ENCODE results near the gene COL6A2. TPM values are rescaled to one million over a fixed set of nuclear protein-coding genes. Genes with fewer than 3 reads are reported as not detected.
"Not testable (repeated sequence)": the region's sequence is repeated elsewhere in the genome, so short reads cannot be mapped to it uniquely, and the experiment has no call there.

The COL6A2 gene
- total RNA-seq, 1 donor from 2014 or later = 373 TPM

GRCh38 chr21:46056450-46056903 lies 41.4 kb upstream of the COL6A2 start:
- Histone ChIP-seq H3K36me3 (ENCODE audit: control insufficient read depth, insufficient read depth, low read length) (no peaks in the 10 kb centered on the region), H3K27me3 (ENCODE audit: control insufficient read depth, insufficient read depth, low read length) (no peaks in the 10 kb centered on the region), H3K4me3 (ENCODE audit: low read depth, low read length) (no peak overlapping the region)
- TF ChIP-seq, protein P1, sequence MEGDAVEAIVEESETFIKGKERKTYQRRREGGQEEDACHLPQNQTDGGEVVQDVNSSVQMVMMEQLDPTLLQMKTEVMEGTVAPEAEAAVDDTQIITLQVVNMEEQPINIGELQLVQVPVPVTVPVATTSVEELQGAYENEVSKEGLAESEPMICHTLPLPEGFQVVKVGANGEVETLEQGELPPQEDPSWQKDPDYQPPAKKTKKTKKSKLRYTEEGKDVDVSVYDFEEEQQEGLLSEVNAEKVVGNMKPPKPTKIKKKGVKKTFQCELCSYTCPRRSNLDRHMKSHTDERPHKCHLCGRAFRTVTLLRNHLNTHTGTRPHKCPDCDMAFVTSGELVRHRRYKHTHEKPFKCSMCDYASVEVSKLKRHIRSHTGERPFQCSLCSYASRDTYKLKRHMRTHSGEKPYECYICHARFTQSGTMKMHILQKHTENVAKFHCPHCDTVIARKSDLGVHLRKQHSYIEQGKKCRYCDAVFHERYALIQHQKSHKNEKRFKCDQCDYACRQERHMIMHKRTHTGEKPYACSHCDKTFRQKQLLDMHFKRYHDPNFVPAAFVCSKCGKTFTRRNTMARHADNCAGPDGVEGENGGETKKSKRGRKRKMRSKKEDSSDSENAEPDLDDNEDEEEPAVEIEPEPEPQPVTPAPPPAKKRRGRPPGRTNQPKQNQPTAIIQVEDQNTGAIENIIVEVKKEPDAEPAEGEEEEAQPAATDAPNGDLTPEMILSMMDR (IDR thresholded peaks at IDR 0.05; ENCODE audit: insufficient read depth, low read length, poor library complexity, severe bottlenecking) = no peak
- DNase-seq (ENCODE audit: low read depth) = no peak

DNA sequence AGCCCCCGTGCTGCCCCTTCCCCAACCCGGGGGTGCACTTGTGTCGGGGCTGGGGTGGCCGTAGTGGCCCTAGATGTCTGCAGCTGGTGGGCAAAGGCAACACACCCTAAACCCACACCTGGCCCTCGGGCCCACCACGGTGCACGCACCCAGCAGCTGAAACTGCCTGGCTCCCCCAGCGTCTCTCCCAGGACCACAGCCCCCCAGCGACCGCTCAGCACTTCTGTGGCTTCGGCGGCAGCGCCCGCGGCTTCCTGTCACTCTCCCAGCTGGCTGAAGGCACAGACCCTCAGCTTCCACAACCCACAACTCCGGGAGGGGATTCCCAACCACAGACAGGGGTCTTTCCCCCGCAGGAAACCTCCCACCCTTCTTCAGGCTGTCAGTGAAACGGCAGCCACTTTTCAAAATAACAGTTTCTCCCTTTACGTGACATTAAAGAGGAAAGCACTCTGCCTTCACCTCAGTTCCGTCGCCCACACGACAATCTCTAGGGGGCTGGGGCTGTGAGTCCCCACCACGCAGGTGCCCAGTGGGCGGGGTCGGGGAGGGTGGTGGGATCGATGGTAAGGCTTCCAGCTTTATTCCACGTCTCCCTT lies 40.7 kb upstream of the COL6A2 start:
- Histone ChIP-seq H3K27me3 (ENCODE audit: control insufficient read depth, insufficient read depth, low read length) (no peaks in the 10 kb centered on the region), H3K36me3 (ENCODE audit: control insufficient read depth, insufficient read depth, low read length) (no peaks in the 10 kb centered on the region), H3K4me3 (ENCODE audit: low read depth, low read length) (no peak overlapping the region)
- TF ChIP-seq, protein P1 (IDR thresholded peaks at IDR 0.05; ENCODE audit: insufficient read depth, low read length, poor library complexity, severe bottlenecking) = no peak
- no peak for DNase-seq (ENCODE audit: low read depth)

- no peak for DNase-seq (ENCODE audit: low read depth)
- TF ChIP-seq, protein P1 (IDR thresholded peaks at IDR 0.05; ENCODE audit: insufficient read depth, low read length, poor library complexity, severe bottlenecking) = no peak
Measured at GRCh38 chr21:46057710-46058241, 40.1 kb upstream of the COL6A2 start.

DNA sequence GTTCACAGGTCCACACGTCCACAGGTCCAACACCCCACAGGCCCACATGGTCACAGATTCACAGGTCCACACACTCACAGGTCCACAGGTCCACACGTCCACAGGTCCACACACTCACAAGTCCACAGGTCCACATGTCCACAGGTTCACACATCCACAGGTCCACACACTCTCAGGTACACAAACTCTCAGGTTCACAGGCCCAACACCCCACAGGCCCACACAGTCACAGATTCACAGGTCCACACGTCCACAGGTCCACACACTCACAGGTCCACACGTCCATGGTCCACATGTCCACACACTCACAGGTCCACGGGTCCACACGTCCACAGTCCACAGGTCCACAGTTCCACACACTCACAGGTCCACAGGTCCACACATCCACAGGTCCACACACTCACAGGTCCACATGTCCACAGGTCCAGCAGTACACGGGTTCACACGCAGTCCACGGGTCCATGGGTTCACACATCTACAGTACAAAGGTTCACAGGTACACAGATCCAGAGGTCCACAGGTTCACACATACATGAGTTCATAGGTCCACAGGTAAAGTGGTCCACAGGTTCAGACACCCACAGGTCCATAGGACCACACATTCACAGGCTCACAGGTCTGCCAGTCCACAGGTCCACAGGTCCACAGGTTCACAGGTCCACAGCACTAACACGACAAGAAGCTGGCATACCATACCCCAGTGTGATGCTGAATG lies 39.3 kb upstream of the COL6A2 start:
- Histone ChIP-seq H3K36me3 (ENCODE audit: control insufficient read depth, insufficient read depth, low read length) (no peaks in the 10 kb centered on the region), H3K27me3 (ENCODE audit: control insufficient read depth, insufficient read depth, low read length) (no peaks in the 10 kb centered on the region), H3K4me3 (ENCODE audit: low read depth, low read length) (no peak overlapping the region)
- DNase-seq (ENCODE audit: low read depth) = no peak
- TF ChIP-seq, protein P1 (IDR thresholded peaks at IDR 0.05; ENCODE audit: insufficient read depth, low read length, poor library complexity, severe bottlenecking) = no peak

More at GRCh38 chr21:46057710-46058241, 40.1 kb upstream of the COL6A2 start:
- H3K36me3 ChIP-seq (ENCODE audit: control insufficient read depth, insufficient read depth, low read length) = no peaks in the 10 kb centered on the region
- H3K4me3 ChIP-seq (ENCODE audit: low read depth, low read length) = no peak overlapping the region
- no peaks in the 10 kb centered on the region for H3K27me3 ChIP-seq (ENCODE audit: control insufficient read depth, insufficient read depth, low read length)

DNA sequence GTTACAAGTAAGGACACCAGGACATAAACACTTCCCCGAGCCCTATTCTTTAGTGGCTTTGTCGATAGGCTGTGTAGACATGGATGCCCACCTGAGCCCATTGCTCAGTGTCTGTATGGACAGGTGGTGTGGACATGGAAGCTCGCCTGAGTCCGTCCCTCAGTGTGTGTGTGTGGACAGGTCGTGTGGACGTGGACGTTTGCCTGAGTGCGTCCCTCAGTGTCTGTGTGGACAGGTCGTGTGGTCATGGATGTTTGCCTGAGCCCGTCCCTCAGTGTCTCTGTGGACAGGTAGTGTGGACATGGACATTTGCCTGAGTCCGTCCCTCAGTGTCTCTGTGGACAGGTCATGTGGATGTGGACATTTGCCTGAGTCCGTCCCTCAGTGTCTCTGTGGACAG lies 38.7 kb upstream of the COL6A2 start:
- H3K4me3 ChIP-seq (ENCODE audit: low read depth, low read length) = no peak overlapping the region
- H3K36me3 ChIP-seq (ENCODE audit: control insufficient read depth, insufficient read depth, low read length) = no peaks in the 10 kb centered on the region
- no peak for DNase-seq (ENCODE audit: low read depth)
- TF ChIP-seq, protein P1 (IDR thresholded peaks at IDR 0.05; ENCODE audit: insufficient read depth, low read length, poor library complexity, severe bottlenecking) = no peak
- no peaks in the 10 kb centered on the region for H3K27me3 ChIP-seq (ENCODE audit: control insufficient read depth, insufficient read depth, low read length)

- not testable (repeated sequence) for H3K27me3 ChIP-seq (ENCODE audit: control insufficient read depth, insufficient read depth, low read length); H3K36me3 ChIP-seq (ENCODE audit: control insufficient read depth, insufficient read depth, low read length); H3K4me3 ChIP-seq (ENCODE audit: low read depth, low read length); DNase-seq (ENCODE audit: low read depth)
Measured at GRCh38 chr21:46059711-46060455, 38.0 kb upstream of the COL6A2 start.

Measured in kidney epithelial cell (primary cell).